ENCODE data around the gene NUDT4. TPM values are rescaled to one million over a fixed set of nuclear protein-coding genes. Genes with fewer than 3 reads are reported as not detected.
"Not testable (repeated sequence)": the region's sequence is repeated elsewhere in the genome, so short reads cannot be mapped to it uniquely, and the experiment has no call there.

NUDT4 gene
- total and polyA plus RNA-seq, 2 of the 13 experiments (the other 11 are each of a cell fraction or from before 2014, with no cell fraction given): 37.3 to 70.1 TPM

GRCh38 chr12:93378196-93378997, 672 bp downstream of the NUDT4 start (continued):
- peak; percentile 82 for TF ChIP-seq RBFOX2 (IDR thresholded peaks at IDR 0.05; ENCODE audit: low read depth, low read length)
- peak; percentile 38 for TF ChIP-seq SAP130 (CRISPR knock-in tag; IDR thresholded peaks at IDR 0.05; ENCODE audit: low read depth)
- TF ChIP-seq POLR2A (IDR thresholded peaks at IDR 0.05; ENCODE audit: insufficient read depth in 1 of 2, low read depth in 2 of 2, low read length in 2 of 2): peak in 1 of 2 experiments; percentile 29; a peak in 1 of 4 replicates
- TF ChIP-seq ZNF710 (CRISPR knock-in tag; IDR thresholded peaks at IDR 0.05; ENCODE audit: borderline replicate concordance): peak; percentile 58; the same call in 1 of the 2 replicates
- TF ChIP-seq AGO2 (optimal IDR thresholded peaks at IDR 0.05; ENCODE audit: low read depth, low read length): peak; percentile 89
- peak; percentile 40; the same call in 1 of the 2 replicates for TF ChIP-seq ZNF687 (CRISPR knock-in tag; IDR thresholded peaks at IDR 0.05)
- TF ChIP-seq ZNF891 (CRISPR knock-in tag; IDR thresholded peaks at IDR 0.05): 0 out of 2 replicates have a peak, but pooled peaks have one; percentile 12
- peak; percentile 44 for TF ChIP-seq HNRNPLL (IDR thresholded peaks at IDR 0.05; ENCODE audit: low read depth, low read length, poor library complexity, severe bottlenecking)
- not testable (repeated sequence) for TF ChIP-seq SOX6 (IDR thresholded peaks at IDR 0.05)
- peak; percentile 9; the same call in 1 of the 2 replicates for TF ChIP-seq SOX6 (CRISPR knock-in tag; IDR thresholded peaks at IDR 0.05)
- 0 out of 2 replicates have a peak, but pooled peaks have one; percentile 16 for TF ChIP-seq ZSCAN31 (CRISPR knock-in tag; IDR thresholded peaks at IDR 0.05; ENCODE audit: low read depth)
- peak; percentile 13 for TF ChIP-seq ZNF574 (CRISPR knock-in tag; IDR thresholded peaks at IDR 0.05)
- peak; percentile 33; the same call in 1 of the 2 replicates for TF ChIP-seq ZC3H13 (CRISPR knock-in tag; IDR thresholded peaks at IDR 0.05)
- peak; percentile 77; the same call in 1 of the 2 replicates for TF ChIP-seq UBTF (CRISPR knock-in tag; IDR thresholded peaks at IDR 0.05)

Data from HepG2 (cell line).